GM23248 (cell line): ENCODE results near the gene SFTPB.

Source experiments
- EZH2 ChIP-seq: fragments of 200-600 bp; sonication (generic); IDR thresholded peaks from 2 replicates; pipeline ENCODE4 v1.6.1; 2018; ENCODE audit warnings: antibody characterized with exemption, mild to moderate bottlenecking; ENCODE audit not compliant: insufficient read depth, poor library complexity, severe bottlenecking
- EZH2phosphoT487 ChIP-seq: fragments of 200-600 bp; sonication (generic); IDR thresholded peaks from 2 replicates; pipeline ENCODE4 v1.6.1; 2018; ENCODE audit warnings: antibody characterized with exemption, moderate library complexity, mild to moderate bottlenecking, low read depth; ENCODE audit not compliant: insufficient read depth

- TF ChIP-seq EZH2: no peak
- no peak for TF ChIP-seq EZH2phosphoT487
These were observed 801 bp upstream of the SFTPB start for GRCh38 chr2:85668857-85669142.
